Measurements from ENCODE around the gene ETS1. TPM values are rescaled to one million over a fixed set of nuclear protein-coding genes. Genes with fewer than 3 reads are reported as not detected.

The ETS1 gene
- polyA plus RNA-seq, 1 donor from 2014 or later: 0.42 TPM

DNA sequence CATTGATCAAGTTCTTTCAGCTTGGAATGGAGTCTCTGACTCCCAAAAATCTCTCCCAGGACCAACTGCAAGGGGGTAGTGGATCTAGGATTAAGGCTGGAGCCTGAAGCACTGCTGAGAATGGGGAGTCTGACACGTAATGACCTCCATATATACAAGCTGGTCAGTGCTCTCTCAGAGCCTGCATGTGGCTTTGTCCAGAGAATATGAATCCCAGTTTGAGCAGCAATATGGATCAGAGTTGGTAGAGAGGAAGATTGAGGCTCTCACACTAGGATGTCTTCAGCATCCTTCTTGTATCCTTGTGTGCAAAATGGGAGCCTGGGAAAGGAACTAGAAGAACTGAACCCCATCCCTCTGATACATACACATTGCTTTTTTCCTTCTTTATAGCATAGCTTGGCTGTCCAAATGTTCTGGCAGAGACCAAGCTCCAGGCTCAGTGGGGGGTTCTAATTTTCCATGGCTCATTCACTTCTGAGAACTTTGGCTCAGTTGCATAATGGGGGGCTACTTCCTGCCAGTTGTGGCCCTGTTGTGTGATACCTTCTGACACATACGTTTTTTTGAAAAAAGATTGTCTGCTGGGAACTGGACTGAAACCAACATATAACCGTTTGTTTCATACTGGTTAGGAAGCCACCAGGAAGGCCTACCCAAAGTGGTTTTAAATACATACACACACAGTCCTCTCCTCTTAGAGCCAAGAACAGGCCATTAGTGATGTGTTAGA lies 138.2 kb downstream of the ETS1 start:
- no peaks in the 10 kb centered on the region for H3F3A ChIP-seq (ENCODE audit: insufficient read depth, low read length, poor library complexity, severe bottlenecking)
- H3K27me3 ChIP-seq (ENCODE audit: insufficient read depth, low read depth, low read length): no peaks in the 10 kb centered on the region
- no peak overlapping the region for H3K27ac ChIP-seq (ENCODE audit: low read length)
- no peak overlapping the region for H3K9ac ChIP-seq (ENCODE audit: low read length)
- no peak overlapping the region for H3K4me3 ChIP-seq (ENCODE audit: low read length)
- no peaks in the 10 kb centered on the region for H4K20me1 ChIP-seq (ENCODE audit: insufficient read depth)
- H3K4me2 ChIP-seq (ENCODE audit: low read length): no peak overlapping the region
- H2AFZ ChIP-seq (ENCODE audit: low read depth, low read length): no peak overlapping the region
- no peaks in the 10 kb centered on the region for H3K36me3 ChIP-seq (ENCODE audit: insufficient read depth, low read length)
- H3K9me2 ChIP-seq (ENCODE audit: insufficient read depth, low read length): no peaks in the 10 kb centered on the region
- no peaks in the 10 kb centered on the region for H3K79me2 ChIP-seq (replicated peaks; ENCODE audit: insufficient read depth, low read length)
- TF ChIP-seq TAF1 (IDR thresholded peaks at IDR 0.05; ENCODE audit: low read depth): no peak
- TF ChIP-seq RAD21 (conservative IDR thresholded peaks at IDR 0.05): no peak
- TF ChIP-seq SMC3 (conservative IDR thresholded peaks at IDR 0.05; ENCODE audit: poor library complexity): no peak
- TF ChIP-seq POLR2AphosphoS5 (IDR thresholded peaks at IDR 0.05): no peak
- no peak for TF ChIP-seq EZH2 (IDR thresholded peaks at IDR 0.05; ENCODE audit: borderline replicate concordance, insufficient read depth, low read length, poor library complexity, severe bottlenecking)
- TF ChIP-seq, protein P1, sequence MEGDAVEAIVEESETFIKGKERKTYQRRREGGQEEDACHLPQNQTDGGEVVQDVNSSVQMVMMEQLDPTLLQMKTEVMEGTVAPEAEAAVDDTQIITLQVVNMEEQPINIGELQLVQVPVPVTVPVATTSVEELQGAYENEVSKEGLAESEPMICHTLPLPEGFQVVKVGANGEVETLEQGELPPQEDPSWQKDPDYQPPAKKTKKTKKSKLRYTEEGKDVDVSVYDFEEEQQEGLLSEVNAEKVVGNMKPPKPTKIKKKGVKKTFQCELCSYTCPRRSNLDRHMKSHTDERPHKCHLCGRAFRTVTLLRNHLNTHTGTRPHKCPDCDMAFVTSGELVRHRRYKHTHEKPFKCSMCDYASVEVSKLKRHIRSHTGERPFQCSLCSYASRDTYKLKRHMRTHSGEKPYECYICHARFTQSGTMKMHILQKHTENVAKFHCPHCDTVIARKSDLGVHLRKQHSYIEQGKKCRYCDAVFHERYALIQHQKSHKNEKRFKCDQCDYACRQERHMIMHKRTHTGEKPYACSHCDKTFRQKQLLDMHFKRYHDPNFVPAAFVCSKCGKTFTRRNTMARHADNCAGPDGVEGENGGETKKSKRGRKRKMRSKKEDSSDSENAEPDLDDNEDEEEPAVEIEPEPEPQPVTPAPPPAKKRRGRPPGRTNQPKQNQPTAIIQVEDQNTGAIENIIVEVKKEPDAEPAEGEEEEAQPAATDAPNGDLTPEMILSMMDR (IDR thresholded peaks at IDR 0.05; ENCODE audit: poor library complexity, severe bottlenecking): no peak
- TF ChIP-seq MXI1 (conservative IDR thresholded peaks at IDR 0.05; ENCODE audit: poor library complexity, severe bottlenecking): no peak
- no peak for TF ChIP-seq EP300 (conservative IDR thresholded peaks at IDR 0.05; ENCODE audit: poor library complexity, severe bottlenecking)
- TF ChIP-seq, protein P2, sequence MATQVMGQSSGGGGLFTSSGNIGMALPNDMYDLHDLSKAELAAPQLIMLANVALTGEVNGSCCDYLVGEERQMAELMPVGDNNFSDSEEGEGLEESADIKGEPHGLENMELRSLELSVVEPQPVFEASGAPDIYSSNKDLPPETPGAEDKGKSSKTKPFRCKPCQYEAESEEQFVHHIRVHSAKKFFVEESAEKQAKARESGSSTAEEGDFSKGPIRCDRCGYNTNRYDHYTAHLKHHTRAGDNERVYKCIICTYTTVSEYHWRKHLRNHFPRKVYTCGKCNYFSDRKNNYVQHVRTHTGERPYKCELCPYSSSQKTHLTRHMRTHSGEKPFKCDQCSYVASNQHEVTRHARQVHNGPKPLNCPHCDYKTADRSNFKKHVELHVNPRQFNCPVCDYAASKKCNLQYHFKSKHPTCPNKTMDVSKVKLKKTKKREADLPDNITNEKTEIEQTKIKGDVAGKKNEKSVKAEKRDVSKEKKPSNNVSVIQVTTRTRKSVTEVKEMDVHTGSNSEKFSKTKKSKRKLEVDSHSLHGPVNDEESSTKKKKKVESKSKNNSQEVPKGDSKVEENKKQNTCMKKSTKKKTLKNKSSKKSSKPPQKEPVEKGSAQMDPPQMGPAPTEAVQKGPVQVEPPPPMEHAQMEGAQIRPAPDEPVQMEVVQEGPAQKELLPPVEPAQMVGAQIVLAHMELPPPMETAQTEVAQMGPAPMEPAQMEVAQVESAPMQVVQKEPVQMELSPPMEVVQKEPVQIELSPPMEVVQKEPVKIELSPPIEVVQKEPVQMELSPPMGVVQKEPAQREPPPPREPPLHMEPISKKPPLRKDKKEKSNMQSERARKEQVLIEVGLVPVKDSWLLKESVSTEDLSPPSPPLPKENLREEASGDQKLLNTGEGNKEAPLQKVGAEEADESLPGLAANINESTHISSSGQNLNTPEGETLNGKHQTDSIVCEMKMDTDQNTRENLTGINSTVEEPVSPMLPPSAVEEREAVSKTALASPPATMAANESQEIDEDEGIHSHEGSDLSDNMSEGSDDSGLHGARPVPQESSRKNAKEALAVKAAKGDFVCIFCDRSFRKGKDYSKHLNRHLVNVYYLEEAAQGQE (IDR thresholded peaks at IDR 0.05; ENCODE audit: borderline replicate concordance): no peak
- H3K9me3 ChIP-seq (ENCODE audit: low read length): no peaks in the 10 kb centered on the region

DNA sequence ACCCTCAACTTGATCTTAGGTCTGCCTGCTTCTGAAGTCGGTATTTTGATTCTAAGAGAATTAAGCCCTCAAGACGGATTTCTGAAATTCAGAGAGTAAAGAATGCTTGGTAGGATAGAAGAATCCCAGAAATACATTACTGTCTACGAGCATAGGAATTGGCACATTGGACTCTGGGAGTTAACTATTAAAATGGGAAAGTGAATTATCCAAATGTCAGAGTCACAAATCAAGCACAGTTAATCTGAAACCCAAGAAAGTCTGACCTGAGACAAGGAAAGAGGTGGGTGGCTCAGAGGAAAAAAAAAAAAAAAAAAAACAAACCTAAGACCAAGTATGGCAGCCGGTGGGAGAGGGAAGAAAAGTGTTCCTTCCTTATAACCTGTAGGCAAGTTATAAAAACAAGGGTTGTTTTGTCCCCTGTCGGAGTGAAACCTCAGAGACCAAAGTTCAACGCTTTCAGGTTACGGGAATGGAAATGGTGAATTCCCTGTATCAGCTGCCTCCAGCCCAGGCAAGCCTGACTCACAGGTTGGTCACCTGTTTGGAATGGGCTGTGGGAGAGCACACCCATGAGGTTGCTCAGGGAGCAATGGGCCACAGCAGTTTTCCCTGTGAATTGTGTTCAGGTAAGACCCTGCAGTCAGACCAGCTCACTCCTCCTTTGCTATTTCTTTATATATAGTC lies 139.0 kb downstream of the ETS1 start:
- Histone ChIP-seq H3F3A (ENCODE audit: insufficient read depth, low read length, poor library complexity, severe bottlenecking) (no peaks in the 10 kb centered on the region), H4K20me1 (ENCODE audit: insufficient read depth) (no peaks in the 10 kb centered on the region), H3K4me2 (ENCODE audit: low read length) (no peak overlapping the region), H3K9me2 (ENCODE audit: insufficient read depth, low read length) (no peaks in the 10 kb centered on the region), H3K27me3 (ENCODE audit: insufficient read depth, low read depth, low read length) (no peaks in the 10 kb centered on the region), H2AFZ (ENCODE audit: low read depth, low read length) (no peak overlapping the region), H3K36me3 (ENCODE audit: insufficient read depth, low read length) (no peaks in the 10 kb centered on the region), H3K4me3 (ENCODE audit: low read length) (no peak overlapping the region), H3K27ac (ENCODE audit: low read length) (no peak overlapping the region), H3K9ac (ENCODE audit: low read length) (no peak overlapping the region), H3K9me3 (ENCODE audit: low read length) (no peaks in the 10 kb centered on the region), H3K79me2 (replicated peaks; ENCODE audit: insufficient read depth, low read length) (no peaks in the 10 kb centered on the region)
- TF ChIP-seq TAF1 (IDR thresholded peaks at IDR 0.05; ENCODE audit: low read depth) (no peak), EP300 (conservative IDR thresholded peaks at IDR 0.05; ENCODE audit: poor library complexity, severe bottlenecking) (no peak), RAD21 (conservative IDR thresholded peaks at IDR 0.05) (no peak), SMC3 (conservative IDR thresholded peaks at IDR 0.05; ENCODE audit: poor library complexity) (no peak)
